Liver (tissue), 3 donors: ENCODE results near the gene NLGN1.

Experiments used
- CTCF ChIP-seq: fragments of 150-350 bp; IDR thresholded peaks from 2 replicates; pipeline ENCODE4 v1.5.1; 2017; ENCODE audit warnings: improper control_type of control experiment, low read depth, low read length; ENCODE audit not compliant: missing input control
- GABPA ChIP-seq, 2 donors: IDR thresholded peaks in 1 of 2; conservative IDR thresholded peaks in 1 of 2; 2 replicates each; pipeline ENCODE4 v1.6.1; 2016; ENCODE audit warnings: antibody characterized with exemption in 2 of 2, mild to moderate bottlenecking in 1 of 2, moderate library complexity in 1 of 2
- HNF4A ChIP-seq, 2 donors: conservative IDR thresholded peaks; 2 replicates each; pipeline ENCODE4 v1.6.1; 2016; ENCODE audit warnings: antibody characterized with exemption in 2 of 2, mild to moderate bottlenecking in 2 of 2
- MAX ChIP-seq: IDR thresholded peaks from 2 replicates; pipeline ENCODE4 v1.6.1; 2016; ENCODE audit warnings: antibody characterized with exemption
- NR2F2 ChIP-seq: IDR thresholded peaks from 2 replicates; pipeline ENCODE4 v1.6.1; 2016; ENCODE audit warnings: antibody characterized with exemption
- RAD21 ChIP-seq, 2 donors: IDR thresholded peaks; 2 replicates each; pipeline ENCODE4 v1.6.1; 2016; ENCODE audit warnings: antibody characterized with exemption in 2 of 2, mild to moderate bottlenecking in 2 of 2
- REST ChIP-seq: IDR thresholded peaks from 2 replicates; pipeline ENCODE4 v1.6.1; 2016; ENCODE audit warnings: antibody characterized with exemption, mild to moderate bottlenecking
- SP1 ChIP-seq: IDR thresholded peaks from 2 replicates; pipeline ENCODE4 v1.6.1; 2018; ENCODE audit warnings: antibody characterized with exemption, mild to moderate bottlenecking
- TAF1 ChIP-seq: conservative IDR thresholded peaks from 2 replicates; pipeline ENCODE4 v1.6.1; 2016; ENCODE audit warnings: antibody characterized with exemption, mild to moderate bottlenecking
- YY1 ChIP-seq: IDR thresholded peaks from 2 replicates; pipeline ENCODE4 v1.6.1; 2016; ENCODE audit warnings: antibody characterized with exemption, mild to moderate bottlenecking
- donor health status: healthy.
- donor health status: healthy.

GRCh38 chr3:173747427-173747826 lies 349.9 kb downstream of the NLGN1 start:
- TF ChIP-seq RAD21 (IDR thresholded peaks at IDR 0.05) (no peak), HNF4A (conservative IDR thresholded peaks at IDR 0.05) (no peak), CTCF (no peak), REST (no peak), TAF1 (no peak), GABPA (IDR thresholded peaks at IDR 0.05 in 1 of 2, conservative IDR thresholded peaks at IDR 0.05 in 1 of 2) (no peak), MAX (no peak), YY1 (no peak), SP1 (no peak), NR2F2 (no peak)
